Stimulated activated CD8-positive, alpha-beta memory T cell treated with anti-CD3 and anti-CD28 coated beads, Interleukin-12 subunit alpha, Interleukin-12 subunit beta, amount 100 ng/mL, for 24 hours (primary cell): ENCODE measurements around the gene MDFI.

Experiments
- DNase-seq: peaks from one replicate; pipeline ENCODE4 v3.0.0-alpha.2; 2020; ENCODE audit errors: extremely low read depth

Gene MDFI

DNA sequence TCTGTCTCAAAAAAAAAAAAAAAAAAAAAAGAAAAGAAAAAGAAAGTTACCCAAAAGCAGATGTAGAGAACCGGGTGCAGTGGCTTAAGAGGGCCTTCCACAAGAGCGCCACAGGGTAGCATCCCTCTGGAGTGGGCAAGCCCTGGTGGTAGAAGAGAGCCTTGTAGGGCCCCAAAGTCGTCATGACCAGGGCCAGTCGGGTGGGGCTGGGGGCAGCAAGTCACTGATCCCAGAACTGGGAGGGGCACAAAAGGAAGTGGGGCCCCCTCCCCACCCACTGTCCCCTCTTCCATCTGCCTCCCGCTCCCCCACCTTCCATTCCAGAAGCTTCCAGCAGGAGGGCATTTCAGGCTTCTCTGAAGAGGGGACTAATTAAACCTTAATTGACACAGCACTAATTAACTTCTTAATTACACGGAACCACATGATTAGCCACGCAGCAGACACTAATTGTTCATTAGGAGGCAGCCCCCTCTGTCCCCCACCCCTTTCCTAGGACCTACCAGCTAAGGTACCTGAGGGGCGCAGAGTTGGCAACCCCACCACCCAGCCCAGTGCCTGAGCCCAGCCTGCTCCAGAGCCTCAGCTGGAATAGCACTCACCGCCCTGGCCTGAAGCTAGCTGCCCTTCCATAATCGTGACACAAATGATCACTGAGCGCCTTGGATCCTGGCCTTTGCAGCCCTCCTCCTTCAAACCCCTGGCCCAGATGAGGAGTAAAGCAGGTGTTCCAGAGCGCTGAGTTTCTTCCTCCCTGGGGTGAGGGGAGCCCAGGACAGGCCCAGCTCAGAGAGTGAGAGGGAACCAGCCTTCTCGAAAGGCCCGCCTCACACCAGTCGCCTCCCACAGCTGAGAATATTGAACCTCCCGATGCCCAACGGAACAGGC, 34.8 kb downstream of the MDFI start:
- DNase-seq: no peak

DNA sequence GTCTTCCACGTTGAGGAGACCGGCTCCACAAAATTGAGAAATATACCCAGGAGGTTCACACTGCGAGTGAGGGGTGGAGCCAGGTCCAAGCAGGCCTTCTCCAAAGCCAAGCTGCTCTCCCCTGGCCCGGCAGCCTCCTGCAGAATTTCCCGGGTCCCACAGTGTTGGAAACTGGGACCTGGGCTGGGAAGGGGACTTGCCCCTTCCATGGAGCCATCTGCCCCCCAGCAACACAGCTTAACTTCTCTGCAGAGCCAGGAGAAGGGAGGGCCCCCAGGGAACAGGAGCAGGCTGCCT, 35.4 kb downstream of the MDFI start:
- no peak for DNase-seq

DNA sequence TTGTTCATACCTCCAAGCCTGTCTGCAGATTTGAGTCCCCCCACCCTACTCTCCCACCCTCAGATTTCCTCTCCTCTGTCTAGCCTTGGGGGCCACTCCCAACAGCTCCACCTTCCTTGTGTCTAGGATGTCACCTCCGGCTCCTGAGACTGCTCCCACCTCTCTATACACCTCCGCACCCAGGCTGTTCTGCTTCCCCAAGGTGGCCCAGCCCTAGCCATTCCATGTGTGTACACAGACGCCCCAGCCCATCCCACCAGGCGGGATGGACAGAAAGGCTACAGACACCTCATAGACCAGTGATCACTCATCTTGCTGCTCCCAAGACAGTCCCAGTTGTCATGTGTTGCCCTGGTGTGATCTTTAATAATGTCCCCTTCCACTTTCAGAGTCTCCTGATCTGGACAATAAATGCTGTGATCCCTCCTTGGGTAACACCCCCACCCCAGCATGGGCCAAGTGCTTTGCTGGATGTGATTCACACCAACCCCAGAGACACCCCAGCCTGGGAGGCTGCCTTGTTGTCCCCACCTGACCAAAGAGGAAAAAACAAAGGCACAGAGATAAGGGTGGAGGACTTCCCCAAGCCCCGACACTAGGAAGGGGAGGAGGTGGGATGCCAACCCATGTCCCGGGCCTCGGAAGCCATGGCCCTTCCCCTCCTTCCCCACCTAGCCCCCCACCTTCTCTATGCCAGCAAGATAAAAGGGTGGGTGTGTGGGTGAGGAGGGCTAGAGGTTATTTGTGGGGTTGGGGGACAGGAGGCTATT, 36.1 kb downstream of the MDFI start:
- DNase-seq: no peak

DNA sequence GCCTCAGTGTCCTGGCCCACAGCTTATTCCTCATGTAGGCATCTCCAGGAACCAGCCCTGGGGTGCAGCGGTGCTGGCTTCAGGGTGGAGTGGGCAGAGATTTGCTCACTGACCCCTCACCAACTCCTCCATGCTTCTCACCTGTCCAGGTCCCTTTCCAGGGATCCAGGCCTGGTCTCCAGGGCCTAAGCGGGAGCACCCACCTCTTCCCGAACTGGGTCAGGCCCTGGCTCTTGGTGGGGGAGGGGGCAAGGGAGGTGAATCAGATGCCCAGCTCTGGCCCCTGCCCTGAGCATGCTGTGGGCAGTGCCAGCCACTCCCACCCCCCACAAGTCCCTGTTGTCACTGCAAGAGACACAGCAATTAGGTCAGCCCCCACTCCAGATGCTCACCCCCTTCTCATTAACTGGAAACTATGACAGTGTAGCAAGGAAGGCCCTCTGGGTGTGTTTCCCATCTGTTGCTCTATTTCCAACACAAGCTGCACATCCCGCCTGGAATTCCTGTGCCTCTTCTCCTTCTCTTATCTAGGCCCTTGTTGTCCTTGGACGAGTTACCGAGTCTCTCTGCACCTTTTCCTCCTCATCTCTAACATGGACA, 37.0 kb downstream of the MDFI start:
- DNase-seq: no peak

DNA sequence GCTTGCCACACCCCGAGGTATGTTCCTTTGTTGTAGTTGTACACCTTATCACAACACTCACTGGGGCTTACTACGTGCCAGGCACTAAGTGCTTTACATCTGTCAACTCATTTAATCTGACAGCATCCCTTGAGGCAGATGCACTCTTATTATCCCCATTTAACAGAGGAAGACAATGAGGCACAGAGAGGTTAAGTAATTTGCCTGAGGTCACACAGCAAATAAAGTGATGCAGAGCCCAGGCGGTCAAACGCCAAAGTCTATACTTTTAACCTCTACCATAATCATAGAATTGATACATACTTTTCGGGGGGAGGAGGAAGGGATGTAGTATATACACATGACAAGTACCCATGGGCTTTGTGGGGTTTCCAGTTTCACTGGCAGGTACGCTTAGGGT, 37.7 kb downstream of the MDFI start:
- DNase-seq: no peak

DNA sequence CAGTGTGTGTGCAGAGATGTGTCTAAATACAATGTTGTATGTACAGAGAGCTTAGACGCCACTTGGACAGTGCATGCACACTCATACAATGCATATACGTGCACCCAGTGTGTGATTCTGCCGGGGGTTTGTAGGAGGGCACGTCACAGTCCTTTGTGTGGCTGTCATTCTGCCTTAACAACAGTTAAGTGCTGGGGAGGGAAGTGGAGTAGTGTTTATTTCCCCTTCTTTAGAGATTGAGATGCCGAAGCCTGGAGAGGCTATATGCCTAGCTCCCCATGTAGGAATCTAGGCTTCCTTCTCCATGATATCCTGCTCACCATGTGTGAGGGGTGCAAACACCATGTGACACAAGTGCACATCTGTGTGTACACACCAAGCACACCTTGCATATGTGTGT, 38.2 kb downstream of the MDFI start:
- no peak for DNase-seq

DNA sequence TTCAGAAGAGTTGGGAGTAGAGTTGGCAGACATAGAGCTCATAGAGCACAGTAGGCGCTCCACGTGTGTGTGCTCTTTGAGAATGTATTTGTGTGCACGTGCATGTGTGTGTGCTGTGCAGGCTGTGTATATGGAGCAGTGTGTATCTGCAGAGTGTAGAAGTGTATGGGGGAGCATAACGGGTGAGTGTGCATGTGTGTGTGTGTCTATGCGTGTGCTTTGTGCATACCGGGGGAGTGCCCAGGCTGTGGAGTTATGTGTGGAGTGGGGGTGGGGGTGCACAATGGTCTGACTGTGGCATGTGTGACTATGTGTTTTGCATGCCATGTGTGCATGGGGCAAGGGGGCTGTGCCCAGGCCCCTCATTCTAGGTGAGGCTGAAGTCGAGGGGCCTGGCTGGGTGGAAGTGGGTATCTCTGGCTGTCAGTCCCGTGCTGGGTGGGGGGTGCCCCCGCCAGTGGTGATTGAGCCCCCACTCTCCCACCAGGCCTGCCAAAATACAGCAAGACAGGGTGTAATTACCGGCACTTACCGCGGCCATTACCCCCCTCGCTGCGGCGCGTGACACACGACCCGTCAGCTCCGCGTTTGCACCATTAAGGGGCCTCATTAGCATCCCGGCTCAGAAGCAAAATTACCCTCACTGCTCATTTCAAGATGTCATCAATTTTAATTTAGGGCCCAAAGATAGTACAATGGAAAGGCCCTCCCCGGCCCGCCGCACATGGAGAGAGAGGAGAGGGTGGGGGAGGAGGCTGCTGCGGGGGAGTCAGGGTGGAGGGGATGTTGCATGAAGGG, 39.1 kb downstream of the MDFI start:
- DNase-seq: no peak

DNA sequence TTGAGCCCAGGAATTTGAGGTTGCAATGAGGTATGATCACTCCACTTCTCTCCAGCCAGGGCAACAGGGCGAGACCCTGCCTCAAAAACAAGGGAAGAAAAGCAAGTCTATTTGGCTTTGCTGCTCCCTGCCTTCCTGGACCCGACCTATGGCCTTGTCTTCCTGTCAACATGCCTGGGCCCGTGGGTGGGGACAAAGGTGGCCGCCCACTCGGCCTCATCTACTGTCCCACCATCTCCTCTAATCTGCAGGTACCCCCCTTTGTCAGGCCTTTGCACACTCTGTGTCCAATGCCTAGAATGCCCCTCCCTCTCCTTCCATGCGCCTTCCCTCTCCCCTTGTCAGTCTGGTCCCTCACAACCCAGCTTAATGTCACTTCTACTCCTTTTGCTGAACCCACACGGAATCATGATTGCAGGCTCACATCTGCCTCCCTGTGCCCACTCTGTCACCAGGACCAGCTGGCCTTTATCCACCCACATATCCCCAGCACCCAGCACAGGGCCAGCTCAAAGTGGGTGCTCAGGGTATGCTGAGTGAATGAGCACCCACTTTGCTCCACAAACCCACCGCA, 40.3 kb downstream of the MDFI start:
- no peak for DNase-seq

DNA sequence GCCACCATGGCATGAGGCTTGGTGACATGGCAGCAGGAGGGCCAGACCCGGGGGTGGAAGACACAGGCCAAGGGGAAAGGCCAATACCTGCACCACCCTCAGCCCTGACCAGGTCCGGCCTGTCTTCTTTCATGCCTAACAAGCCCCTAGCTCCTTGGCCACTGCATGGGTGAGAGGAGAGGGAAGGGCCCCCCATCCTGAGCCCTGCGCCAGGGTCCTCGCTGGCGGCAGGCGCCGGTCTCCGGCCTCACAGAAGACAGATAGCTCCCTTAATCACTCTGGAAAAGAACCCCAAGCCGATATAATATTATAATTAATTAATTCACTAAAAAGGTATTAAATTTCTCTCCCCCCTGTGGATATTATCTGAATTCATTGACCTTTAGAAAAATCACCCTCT, 41.4 kb downstream of the MDFI start:
- no peak for DNase-seq

DNA sequence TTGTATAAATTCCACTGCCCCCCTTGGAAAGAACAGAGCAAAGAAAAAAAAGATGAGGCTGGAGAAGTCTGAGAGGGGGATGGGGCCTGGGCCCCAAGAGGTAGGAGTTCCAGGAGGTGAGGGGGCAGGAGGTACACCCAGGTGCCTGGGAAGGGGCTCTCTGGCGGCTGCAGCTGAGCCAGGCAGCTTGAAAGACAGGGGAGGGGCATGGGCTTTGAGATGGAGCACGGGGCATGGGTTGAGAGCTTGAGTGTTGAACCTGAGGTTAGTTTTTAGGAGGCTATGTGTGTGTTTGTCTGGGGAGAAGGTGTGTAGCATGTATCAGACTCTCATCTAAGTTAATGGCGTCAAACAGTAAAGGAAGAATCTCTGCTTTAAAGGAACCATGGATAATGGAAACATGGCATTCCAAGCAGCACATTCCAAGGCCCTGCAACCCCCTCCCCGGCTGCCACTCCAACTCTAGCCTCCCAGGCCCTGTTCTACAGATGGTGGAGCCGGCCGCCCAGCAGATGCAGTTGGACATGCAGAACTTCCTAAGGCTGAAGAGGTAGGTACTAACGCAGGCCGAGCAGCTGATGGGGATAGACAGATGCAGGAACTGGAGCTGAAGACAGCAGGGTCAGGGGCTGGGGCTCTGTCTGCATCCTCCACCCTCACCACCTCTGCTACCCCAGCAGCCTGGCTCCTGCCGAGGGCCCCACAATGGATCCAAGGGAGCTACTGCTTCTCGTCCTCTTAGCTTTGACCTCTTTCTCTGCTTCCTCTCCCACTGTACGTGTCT, 42.1 kb downstream of the MDFI start:
- no peak for DNase-seq

DNA sequence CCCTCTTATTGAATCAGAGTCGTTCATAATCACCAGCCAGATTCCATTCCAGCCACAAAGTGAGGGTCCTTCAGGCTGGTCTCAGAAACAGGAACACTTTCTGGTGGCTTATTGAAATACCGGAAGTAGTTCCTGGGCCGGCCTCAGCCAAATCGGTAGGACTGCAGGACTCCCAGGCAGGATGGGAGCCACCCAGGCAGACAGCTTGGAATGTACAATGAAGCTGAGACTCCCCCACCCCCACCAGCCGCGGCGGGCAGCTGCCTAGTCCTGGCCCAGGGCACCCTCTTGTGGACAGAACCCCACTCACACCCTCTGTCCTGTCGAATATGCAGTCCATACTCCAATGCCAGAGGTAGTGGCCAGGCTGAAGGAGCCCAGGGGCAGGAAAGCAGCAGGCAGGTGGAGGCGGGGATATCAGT, 43.8 kb downstream of the MDFI start:
- DNase-seq: peak; percentile 43

DNA sequence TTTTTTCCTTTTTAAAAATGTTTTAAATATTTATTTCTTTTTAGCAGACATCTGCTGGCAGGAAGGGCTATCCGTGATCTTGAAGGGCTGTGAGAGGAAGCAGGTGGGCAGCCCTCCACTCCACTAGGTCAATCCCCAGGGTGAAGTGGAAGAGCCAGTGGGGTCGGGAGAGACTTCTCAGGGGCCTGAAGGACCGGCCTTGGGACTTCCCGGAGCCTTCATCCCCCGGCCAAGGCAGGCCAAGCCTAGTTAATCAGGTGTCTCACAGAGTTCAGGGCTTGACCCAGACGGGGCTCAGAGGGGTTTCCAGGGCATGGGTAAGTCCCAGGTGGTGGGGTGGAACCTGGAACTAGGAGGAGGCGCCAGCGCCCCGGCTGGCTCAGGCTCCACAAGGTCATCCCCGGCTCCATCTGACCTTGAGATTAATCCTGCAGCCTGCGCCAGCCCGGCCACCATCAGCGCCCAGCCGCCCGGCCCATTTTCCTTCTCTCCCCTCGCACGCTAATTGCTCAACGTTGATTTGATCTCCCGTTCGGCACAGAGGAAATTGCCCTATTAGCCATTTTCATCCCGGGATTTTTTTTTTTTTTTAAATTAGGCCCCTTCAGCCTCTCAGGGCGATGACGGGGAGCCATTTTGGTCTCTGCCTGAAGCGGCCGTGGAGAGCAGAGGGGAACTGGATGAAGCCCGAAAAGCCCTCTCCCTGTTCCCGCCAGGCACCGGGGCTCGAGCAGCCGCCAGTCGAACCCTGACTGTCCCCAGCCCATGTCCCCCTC, 44.4 kb downstream of the MDFI start:
- no peak for DNase-seq

DNA sequence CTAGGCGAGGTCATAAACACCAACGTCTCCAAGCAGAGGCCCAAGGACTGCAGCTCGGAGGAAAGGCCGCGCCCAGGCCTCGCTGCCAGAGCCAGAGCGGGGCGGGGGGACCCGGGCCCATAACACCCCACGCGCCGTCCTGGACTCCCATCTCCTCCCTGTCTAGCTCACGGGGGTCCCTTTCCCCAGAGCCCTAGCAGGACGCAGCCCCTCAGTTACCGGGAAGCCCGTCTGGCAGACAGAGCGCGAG, 44.9 kb downstream of the MDFI start:
- DNase-seq: no peak

DNA sequence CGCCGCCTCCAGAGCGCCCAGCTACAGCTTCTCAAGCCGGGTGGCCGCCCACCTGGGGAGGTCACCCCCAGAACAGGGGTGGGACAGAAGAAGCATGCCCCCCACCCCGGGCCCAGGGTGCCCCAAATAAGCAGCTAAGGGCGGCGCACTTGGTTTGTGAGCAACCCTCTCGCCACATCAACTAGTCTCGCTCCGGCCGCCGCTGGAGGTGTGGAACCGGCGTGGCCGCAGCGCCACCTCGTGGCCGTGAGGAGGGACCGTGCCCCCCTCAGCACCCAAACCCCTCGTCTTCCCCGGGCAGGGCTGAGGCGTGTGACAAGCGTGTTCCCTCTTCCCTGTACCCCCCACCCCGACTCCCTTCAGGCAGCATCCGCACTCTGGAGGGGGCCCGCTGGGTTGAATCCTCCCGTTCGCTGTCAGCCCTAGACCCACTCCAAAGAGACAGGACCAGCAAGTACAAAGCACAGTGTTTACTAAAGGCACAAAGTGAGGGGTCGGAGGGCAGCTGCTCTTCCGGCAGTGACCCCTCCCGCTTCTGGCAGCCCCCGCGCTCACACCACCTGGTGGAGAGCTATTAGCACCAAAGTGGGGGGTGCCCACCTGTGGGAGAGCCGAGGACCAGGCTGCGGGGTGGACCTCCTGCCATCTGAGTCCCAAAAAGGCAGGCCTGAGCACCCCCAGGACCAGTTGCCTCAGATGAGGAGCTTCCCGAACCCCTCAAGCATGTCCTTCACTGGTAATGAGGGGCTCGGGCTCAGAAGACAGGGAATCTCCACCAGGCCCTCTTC, 45.4 kb downstream of the MDFI start:
- DNase-seq: peak; percentile 49

DNA sequence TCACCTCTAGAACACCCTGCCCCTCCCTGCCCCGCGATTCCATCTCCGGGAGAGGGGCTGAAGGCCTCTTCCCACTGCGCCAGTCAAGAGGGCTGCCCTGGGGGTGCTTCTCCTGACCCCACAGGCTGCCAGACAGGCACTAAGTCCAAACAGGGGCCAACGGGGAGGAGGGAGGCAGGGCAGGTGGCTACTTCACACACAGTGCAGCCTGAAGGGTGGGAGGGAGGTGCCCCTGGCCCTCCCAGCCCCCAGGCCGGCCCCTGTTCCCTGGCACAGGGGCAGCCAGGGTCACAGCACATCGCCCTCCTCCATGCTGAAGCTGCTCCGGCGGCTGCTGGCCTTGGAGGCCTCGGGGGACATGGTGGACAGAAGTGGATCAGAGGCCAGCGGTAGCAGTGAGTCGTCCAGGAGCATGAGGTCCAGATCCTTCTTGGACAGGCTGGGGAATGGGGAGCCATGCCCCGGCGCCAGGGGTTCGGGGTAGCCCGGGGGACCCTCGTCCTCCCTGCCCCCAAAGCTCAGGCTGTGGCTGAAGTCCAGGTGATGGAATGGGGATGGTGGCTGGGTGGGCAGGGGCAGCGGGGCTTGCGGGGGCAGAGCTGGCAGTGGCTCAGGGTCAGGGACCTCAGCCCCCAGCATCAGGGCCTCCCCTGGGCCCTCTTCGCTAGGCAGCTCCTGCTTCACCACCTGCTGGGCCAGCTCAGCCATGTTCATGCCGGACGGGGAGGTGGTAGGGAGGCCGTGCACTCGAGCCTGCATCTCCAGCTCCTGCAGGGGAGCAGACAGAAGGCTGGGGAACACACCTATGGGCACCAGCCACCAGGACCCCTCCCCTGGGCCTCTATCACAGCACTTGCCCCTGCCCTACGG, 46.3 kb downstream of the MDFI start:
- no peak for DNase-seq

DNA sequence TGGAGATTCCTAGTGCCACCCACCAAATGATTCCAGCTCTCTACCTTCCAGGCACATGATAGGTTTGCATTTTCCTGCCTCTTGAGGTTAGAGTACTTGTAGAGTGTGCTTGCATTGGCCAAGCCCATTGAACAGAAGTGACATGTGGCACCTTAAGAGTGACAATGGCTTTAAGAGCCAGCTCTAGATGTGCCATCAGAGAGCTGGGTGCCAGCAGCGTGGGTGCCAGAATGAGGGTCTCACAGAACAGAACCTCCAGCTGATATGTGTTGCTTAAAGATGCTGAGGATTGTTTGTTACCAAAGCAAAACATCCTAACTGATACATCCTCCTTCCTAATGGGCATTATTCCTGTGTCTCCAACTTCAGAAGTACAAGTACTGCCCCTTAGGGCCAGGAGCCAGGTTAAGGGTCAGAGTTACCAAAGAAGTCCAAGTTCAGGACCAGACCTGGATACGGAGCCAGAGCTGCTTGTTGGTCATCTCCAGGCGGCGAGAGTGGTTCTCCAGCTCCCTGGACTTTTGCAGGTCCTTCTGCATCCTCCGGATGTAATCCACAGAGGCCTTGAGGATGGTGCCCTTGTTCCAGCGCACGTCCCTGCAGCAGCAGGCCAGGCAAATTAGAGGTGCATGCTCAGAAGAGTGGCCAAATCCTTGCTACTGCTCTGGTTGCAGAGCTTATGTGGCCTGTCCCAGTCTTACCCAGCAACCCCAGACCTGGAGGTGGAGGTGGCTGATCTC, 47.5 kb downstream of the MDFI start:
- DNase-seq: no peak

DNA sequence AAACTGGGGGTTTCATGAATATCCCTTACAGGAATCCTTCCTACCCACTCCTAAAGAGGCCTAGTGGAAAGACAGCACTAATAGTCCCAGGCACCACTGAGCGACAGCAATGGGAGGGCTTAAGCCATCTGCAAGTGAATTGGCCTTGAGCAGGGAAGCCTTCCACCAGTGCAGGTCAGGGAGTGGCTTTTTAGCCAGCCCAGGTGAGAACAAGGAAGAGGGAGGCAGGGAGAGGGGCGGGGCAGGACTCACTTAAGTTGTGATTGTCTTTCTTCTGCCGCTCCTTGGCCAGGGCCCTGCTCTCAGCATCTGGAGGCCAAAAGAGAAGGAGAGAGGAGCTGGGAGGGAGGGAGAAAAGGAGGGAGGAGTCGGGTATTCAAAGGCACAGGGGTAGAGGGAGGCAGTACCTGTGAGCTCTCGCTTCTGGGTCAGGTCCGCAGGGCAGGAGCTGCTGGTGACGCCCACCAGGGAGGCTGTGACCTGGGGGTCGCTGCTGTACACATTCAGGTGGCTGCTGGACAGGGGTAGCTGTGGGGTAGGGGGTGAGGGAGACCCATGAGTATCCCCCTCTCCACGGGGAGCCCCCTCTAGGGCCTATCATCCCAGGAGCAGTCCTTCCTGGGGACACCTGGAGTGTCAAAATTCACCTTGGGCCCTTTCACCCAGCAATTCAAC, 49.4 kb downstream of the MDFI start:
- no peak for DNase-seq
